ENCODE data around the gene SLC22A23.

Gene SLC22A23

GRCh38 chr6:3422435-3423070, 34.3 kb downstream of the SLC22A23 start:
- DNase-seq (ENCODE audit: low read depth in 1 of 2, low spot score in 1 of 2) = no peak

- DNase-seq (ENCODE audit: low read depth in 1 of 2, low spot score in 1 of 2) = no peak
These were observed 34.9 kb downstream of the SLC22A23 start for GRCh38 chr6:3421791-3422434.

- DNase-seq (ENCODE audit: low read depth in 1 of 2, low spot score in 1 of 2) = no peak
These were observed 35.7 kb downstream of the SLC22A23 start for GRCh38 chr6:3421143-3421542.

GRCh38 chr6:3419624-3420272, 37.1 kb downstream of the SLC22A23 start:
- DNase-seq (ENCODE audit: low read depth in 1 of 2, low spot score in 1 of 2) = no peak

GRCh38 chr6:3418496-3419060, 38.3 kb downstream of the SLC22A23 start:
- DNase-seq (ENCODE audit: low read depth in 1 of 2, low spot score in 1 of 2) = no peak

- DNase-seq (ENCODE audit: low read depth in 1 of 2, low spot score in 1 of 2) = no peak
These were observed 39.4 kb downstream of the SLC22A23 start for GRCh38 chr6:3417473-3417872.

GRCh38 chr6:3415490-3415889, 41.4 kb downstream of the SLC22A23 start:
- DNase-seq (ENCODE audit: low read depth in 1 of 2, low spot score in 1 of 2) = no peak

GRCh38 chr6:3415082-3415453, 41.8 kb downstream of the SLC22A23 start:
- DNase-seq (ENCODE audit: low read depth in 1 of 2, low spot score in 1 of 2) = no peak

- DNase-seq (ENCODE audit: low read depth in 1 of 2, low spot score in 1 of 2) = no peak
These were observed 42.3 kb downstream of the SLC22A23 start for GRCh38 chr6:3414327-3415081.

- no peak for DNase-seq (ENCODE audit: low read depth in 1 of 2, low spot score in 1 of 2)
These were observed 43.3 kb downstream of the SLC22A23 start for GRCh38 chr6:3413592-3413991.

- DNase-seq (ENCODE audit: low read depth in 1 of 2, low spot score in 1 of 2) = no peak
These were observed 43.9 kb downstream of the SLC22A23 start for GRCh38 chr6:3412779-3413500.

- DNase-seq (ENCODE audit: low read depth in 1 of 2, low spot score in 1 of 2) = no peak
These were observed 44.7 kb downstream of the SLC22A23 start for GRCh38 chr6:3411967-3412778.

GRCh38 chr6:3410385-3411360, 46.2 kb downstream of the SLC22A23 start:
- peak; percentile 16 to 17 for DNase-seq (ENCODE audit: low read depth in 1 of 2, low spot score in 1 of 2)

- DNase-seq (ENCODE audit: low read depth in 1 of 2, low spot score in 1 of 2) = no peak
These were observed 47.0 kb downstream of the SLC22A23 start for GRCh38 chr6:3409699-3410384.

GRCh38 chr6:3408665-3409064, 48.2 kb downstream of the SLC22A23 start:
- DNase-seq (ENCODE audit: low read depth in 1 of 2, low spot score in 1 of 2) = no peak

- no peak for DNase-seq (ENCODE audit: low read depth in 1 of 2, low spot score in 1 of 2)
These were observed 49.0 kb downstream of the SLC22A23 start for GRCh38 chr6:3407840-3408239.

- DNase-seq (ENCODE audit: low read depth in 1 of 2, low spot score in 1 of 2) = no peak
These were observed 49.7 kb downstream of the SLC22A23 start for GRCh38 chr6:3406891-3407809.
